Heart right ventricle (tissue), 16 donors: ENCODE results near the gene LPAR1. TPM values are rescaled to one million over a fixed set of nuclear protein-coding genes. Genes with fewer than 3 reads are reported as not detected.

Experiments used
- ATAC-seq, 8 donors: fragments of 200-7000 bp; cut with Tn5 transposase; one replicate each; pipeline ENCODE4 v1.9.1; 2020; ENCODE audit warnings: mild to moderate bottlenecking in 8 of 8, moderate library complexity in 8 of 8, moderate number of reproducible peaks in 1 of 8
- DNase-seq, 2 donors: peaks; one replicate each; pipeline ENCODE4 v3.0.0-alpha.2; 2020
- H3K27ac ChIP-seq, 10 donors: fragments of 200-600 bp; sonication (generic) in 2 of 10; one replicate each; pipeline versions ENCODE4 v1.5.0 to v1.8.0; 2020 to 2022; ENCODE audit warnings: mild to moderate bottlenecking in 3 of 10
- H3K27me3 ChIP-seq, 7 donors: fragments of 200-600 bp; one replicate each; pipeline ENCODE4 v1.8.0; 2021 to 2022; ENCODE audit warnings: mild to moderate bottlenecking in 2 of 7
- H3K36me3 ChIP-seq, 9 donors: fragments of 200-600 bp; sonication (generic) in 1 of 9; one replicate each; pipeline versions ENCODE4 v1.5.0 to v1.8.0; 2020 to 2022; ENCODE audit warnings: mild to moderate bottlenecking in 2 of 9
- H3K4me1 ChIP-seq, 9 donors: fragments of 200-600 bp; sonication (generic) in 1 of 9; one replicate each; pipeline versions ENCODE4 v1.5.0 to v1.8.0; 2020 to 2022; ENCODE audit warnings: mild to moderate bottlenecking in 4 of 9
- H3K4me3 ChIP-seq, 10 donors: fragments of 200-600 bp; sonication (generic) in 2 of 10; one replicate each; pipeline versions ENCODE4 v1.5.0 to v1.8.0; 2020 to 2022; ENCODE audit warnings: mild to moderate bottlenecking in 7 of 10, moderate library complexity in 2 of 10
- H3K9me3 ChIP-seq, 11 donors: fragments of 200-600 bp in 10 of 11; sonication (generic) in 2 of 11; one replicate each; pipeline versions ENCODE4 v1.5.0 to v1.8.0; 2013 to 2022; ENCODE audit warnings: mild to moderate bottlenecking in 2 of 11, control low read depth in 1 of 11, moderate library complexity in 1 of 11
- CTCF ChIP-seq, 9 donors: fragments of 200-600 bp; sonication (generic) in 2 of 9; IDR thresholded peaks; one replicate each; pipeline versions ENCODE4 v1.5.0 to v1.8.0; 2021 to 2022; ENCODE audit warnings: antibody characterized with exemption in 9 of 9, mild to moderate bottlenecking in 5 of 9, moderate library complexity in 1 of 9
- WGBS, 2 donors: extraction: QIAGEN DNeasy Blood & Tissue Kit; methylation state at CpG; one replicate each; pipeline ENCODE4 v1.1.7; 2013; ENCODE audit warnings: inconsistent platforms in 1 of 2; 5-methylcytosine and 5-hydroxymethylcytosine counted together
- intact Hi-C, 10 donors: fragments of 100-400 bp; cut with DNase I; formaldehyde crosslinking; loops; one replicate each; pipeline versions ENCODE4 v1.11.1 to v1.14.2; 2022
- polyA plus RNA-seq, 2 donors: library from polyadenylated mRNA; stranded (reverse); fragments of 200-250 nt; gene quantifications; one replicate each; pipeline ENCODE4 v1.2.3, GENCODE V29; 2013
- total RNA-seq, 10 donors: library from RNA; stranded (reverse); fragmentation: NEBNext Ultra II Directional in 3 of 10; extraction: Animal tissue kit (Norgen Biotek cat#: 25700) in 3 of 10; gene quantifications; one replicate each; pipeline versions ENCODE4 v1.2.1 to v1.2.4, GENCODE V29; 2021 to 2023
- donor health status: Arrhythmogenic right ventricular cardiomyopathy.
- donor health status: ischemic (EF 13 %, LVEDD 7.1; RV severe dilation, severe dysfunction).
- donor health status: healthy with polysubstance abuse.
- donor health status: DM: no; HTN: yes; CAD: no.
- donor health status: DM: no; HTN: no; CAD: no.
- donor health status: ischemic (EF 25% LVEDD 6.9; RV normal size, moderate dysfunction).
- donor health status: ischemic (EF 25% LVEDD 5.7; RV mildly dilated, moderate dysfunction).
- donor health status: healthy.
- donor health status: DM: yes; HTN: yes; CAD: no.
- donor health status: Ischemic cardiomyopathy.
- donor health status: ischemic (EF 35%, LVEDD 5.7; RV mildly dilated, moderate dysfunction).
- donor health status: nonischemic (EF 11% LVEDD 7.7; RV severe dilation, severe dysfunction).
- donor health status: DM: yes; HTN: yes; CAD: no.
- donor health status: PGD.
- donor health status: ischemic (EF 29% LVEDD 5.4; RV normal size, mild dysfunction).
- donor health status: nonischemic (EF 23%, LVEDD 6.1; RV moderate dilation, normal function).

LPAR1 gene
- total and polyA plus RNA-seq, 12 donors: 4.0 to 16.6 (median 7.7) TPM

GRCh38 chr9:110936719-110937452, 101.4 kb downstream of the LPAR1 start:
- 52 to 60% methylated on average over 3 of the region's 3 CpGs for WGBS, 2 donors
- H3K4me3 ChIP-seq: no peak overlapping the region
- intact Hi-C loops: no loop called here
- ATAC-seq (peak in 2 of 8 donors; percentile 23 to 62), DNase-seq (no peak)
- no peak for TF ChIP-seq CTCF (IDR thresholded peaks at IDR 0.05)
- H3K9me3 ChIP-seq: peaks cover 0 to 6% (median 0%) of the 10 kb centered on the region in 11 donors
- peaks cover 0 to 18% (median 0%) of the 10 kb centered on the region in 9 donors for H3K4me1 ChIP-seq
- no peaks in the 10 kb centered on the region for H3K27me3 ChIP-seq
- peak overlapping the region in 2 of 10 donors; percentile 26 to 35 for H3K27ac ChIP-seq
- H3K36me3 ChIP-seq: peaks cover 0 to 20% (median 0%) of the 10 kb centered on the region in 9 donors

- intact Hi-C loops: no loop called here
- ATAC-seq: no peak
- WGBS, 2 donors: 80% methylated on average over 3 of the region's 3 CpGs
Measured at GRCh38 chr9:110936237-110936636, 102.0 kb downstream of the LPAR1 start.

GRCh38 chr9:110935829-110936228, 102.4 kb downstream of the LPAR1 start:
- DNase-seq (no peak), ATAC-seq (no peak)
- H3K27me3 ChIP-seq: no peaks in the 10 kb centered on the region
- 50 to 60% methylated on average over 3 of the region's 3 CpGs for WGBS, 2 donors
- H3K4me1 ChIP-seq: peaks cover 0 to 18% (median 0%) of the 10 kb centered on the region in 9 donors
- no peak overlapping the region for H3K4me3 ChIP-seq
- peaks cover 0 to 10% (median 0%) of the 10 kb centered on the region in 9 donors for H3K36me3 ChIP-seq
- intact Hi-C loops: no loop called here
- no peak for TF ChIP-seq CTCF (IDR thresholded peaks at IDR 0.05)
- H3K27ac ChIP-seq: no peak overlapping the region
- peaks cover 0 to 10% (median 0%) of the 10 kb centered on the region in 11 donors for H3K9me3 ChIP-seq

More at GRCh38 chr9:110936237-110936636, 102.0 kb downstream of the LPAR1 start:
- peaks cover 0 to 14% (median 0%) of the 10 kb centered on the region in 9 donors for H3K36me3 ChIP-seq
- peak overlapping the region in 1 of 10 donors; percentile 35 for H3K27ac ChIP-seq
- no peaks in the 10 kb centered on the region for H3K27me3 ChIP-seq
- DNase-seq: no peak
- no peak overlapping the region for H3K4me3 ChIP-seq
- peaks cover 0 to 18% (median 0%) of the 10 kb centered on the region in 9 donors for H3K4me1 ChIP-seq
- TF ChIP-seq CTCF (IDR thresholded peaks at IDR 0.05): no peak
- peaks cover 0 to 8% (median 0%) of the 10 kb centered on the region in 11 donors for H3K9me3 ChIP-seq

- TF ChIP-seq CTCF (IDR thresholded peaks at IDR 0.05): no peak
- H3K27ac ChIP-seq: peak overlapping the region in 3 of 10 donors; percentile 3 to 44 (median 44)
- DNase-seq: no peak
- H3K4me3 ChIP-seq: no peak overlapping the region
- no peak for ATAC-seq
- WGBS, 2 donors: 70 to 84% methylated on average over 4 of the region's 4 CpGs
- H3K4me1 ChIP-seq: peaks cover 0 to 13% (median 0%) of the 10 kb centered on the region in 9 donors
- H3K9me3 ChIP-seq: peaks cover 0 to 10% (median 0%) of the 10 kb centered on the region in 11 donors
- no peaks in the 10 kb centered on the region for H3K27me3 ChIP-seq
- H3K36me3 ChIP-seq: peaks cover 0 to under 1% (median 0%) of the 10 kb centered on the region in 9 donors
- intact Hi-C loops: no loop called here
Measured at GRCh38 chr9:110933350-110934001, 104.8 kb downstream of the LPAR1 start.
